Parathyroid adenoma (tissue), 2 donors: Measurements from ENCODE around the gene PDE10A.

ENCODE experiments used
- H2AFZ ChIP-seq: fragments of 300-600 bp; sonication (generic); one replicate; pipeline ENCODE4 v1.7.0; 2017; ENCODE audit warnings: antibody characterized with exemption, mild to moderate bottlenecking
- H3K27ac ChIP-seq: fragments of 300-600 bp; sonication (generic); one replicate; pipeline ENCODE4 v1.7.0; 2017
- H3K27me3 ChIP-seq: fragments of 300-600 bp; sonication (generic); one replicate; pipeline ENCODE4 v1.7.0; 2017; ENCODE audit warnings: low read length; ENCODE audit not compliant: control insufficient read depth, insufficient read depth
- H3K36me3 ChIP-seq: fragments of 300-600 bp; sonication (generic); one replicate; pipeline ENCODE4 v1.7.0; 2017; ENCODE audit warnings: low read length; ENCODE audit not compliant: control insufficient read depth, insufficient read depth
- H3K4me1 ChIP-seq: fragments of 300-600 bp; sonication (generic); one replicate; pipeline ENCODE4 v1.7.0; 2017; ENCODE audit warnings: control low read depth
- H3K4me2 ChIP-seq: fragments of 300-600 bp; sonication (generic); one replicate; pipeline ENCODE4 v1.7.0; 2017; ENCODE audit warnings: low read length
- H3K4me3 ChIP-seq: fragments of 300-600 bp; sonication (generic); one replicate; pipeline ENCODE4 v1.7.0; 2017; ENCODE audit warnings: low read depth, low read length
- H3K79me2 ChIP-seq: fragments of 300-600 bp; sonication (generic); one replicate; pipeline ENCODE4 v1.7.0; 2017; ENCODE audit warnings: control low read depth
- H3K9ac ChIP-seq: fragments of 300-600 bp; sonication (generic); one replicate; pipeline ENCODE4 v1.7.0; 2017; ENCODE audit warnings: mild to moderate bottlenecking
- H3K9me3 ChIP-seq: fragments of 300-600 bp; sonication (generic); one replicate; pipeline ENCODE4 v1.7.0; 2017; ENCODE audit warnings: low read length; ENCODE audit not compliant: control insufficient read depth
- TF ChIP-seq, protein P1 (sequence below): fragments of 300-600 bp; sonication (generic); IDR thresholded peaks from one replicate; pipeline ENCODE4 v1.7.0; 2017; ENCODE audit warnings: antibody characterized with exemption, mild to moderate bottlenecking
- donor health status: primary hyperparathyroidism.

The PDE10A gene

DNA sequence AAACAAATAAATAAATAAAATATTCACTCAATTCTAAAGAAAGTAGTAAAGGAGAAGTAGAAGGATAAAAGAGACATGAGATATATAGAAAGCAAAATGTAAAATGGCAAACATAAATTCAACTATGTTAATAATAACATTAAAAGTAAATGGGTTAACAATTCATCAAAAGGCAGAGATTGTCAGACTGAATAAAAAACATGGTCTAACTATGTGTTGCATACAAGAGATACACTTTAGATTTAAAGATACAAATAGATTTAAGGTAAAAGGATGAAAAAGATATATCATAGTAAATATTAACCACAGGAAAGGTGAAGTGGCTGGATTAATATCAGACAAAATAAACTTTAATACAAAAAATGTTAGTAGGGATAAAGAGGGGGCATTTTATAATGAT lies 35.8 kb upstream of the PDE10A start:
- H3K79me2 ChIP-seq: no peaks in the 10 kb centered on the region
- H3K9me3 ChIP-seq: no peaks in the 10 kb centered on the region
- H2AFZ ChIP-seq: no peak overlapping the region
- H3K4me2 ChIP-seq: no peak overlapping the region
- no peaks in the 10 kb centered on the region for H3K27me3 ChIP-seq
- no peaks in the 10 kb centered on the region for H3K4me1 ChIP-seq
- H3K9ac ChIP-seq: no peak overlapping the region
- TF ChIP-seq, protein P1, sequence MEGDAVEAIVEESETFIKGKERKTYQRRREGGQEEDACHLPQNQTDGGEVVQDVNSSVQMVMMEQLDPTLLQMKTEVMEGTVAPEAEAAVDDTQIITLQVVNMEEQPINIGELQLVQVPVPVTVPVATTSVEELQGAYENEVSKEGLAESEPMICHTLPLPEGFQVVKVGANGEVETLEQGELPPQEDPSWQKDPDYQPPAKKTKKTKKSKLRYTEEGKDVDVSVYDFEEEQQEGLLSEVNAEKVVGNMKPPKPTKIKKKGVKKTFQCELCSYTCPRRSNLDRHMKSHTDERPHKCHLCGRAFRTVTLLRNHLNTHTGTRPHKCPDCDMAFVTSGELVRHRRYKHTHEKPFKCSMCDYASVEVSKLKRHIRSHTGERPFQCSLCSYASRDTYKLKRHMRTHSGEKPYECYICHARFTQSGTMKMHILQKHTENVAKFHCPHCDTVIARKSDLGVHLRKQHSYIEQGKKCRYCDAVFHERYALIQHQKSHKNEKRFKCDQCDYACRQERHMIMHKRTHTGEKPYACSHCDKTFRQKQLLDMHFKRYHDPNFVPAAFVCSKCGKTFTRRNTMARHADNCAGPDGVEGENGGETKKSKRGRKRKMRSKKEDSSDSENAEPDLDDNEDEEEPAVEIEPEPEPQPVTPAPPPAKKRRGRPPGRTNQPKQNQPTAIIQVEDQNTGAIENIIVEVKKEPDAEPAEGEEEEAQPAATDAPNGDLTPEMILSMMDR: no peak
- H3K27ac ChIP-seq: no peak overlapping the region
- H3K4me3 ChIP-seq: no peak overlapping the region
- H3K36me3 ChIP-seq: no peaks in the 10 kb centered on the region

DNA sequence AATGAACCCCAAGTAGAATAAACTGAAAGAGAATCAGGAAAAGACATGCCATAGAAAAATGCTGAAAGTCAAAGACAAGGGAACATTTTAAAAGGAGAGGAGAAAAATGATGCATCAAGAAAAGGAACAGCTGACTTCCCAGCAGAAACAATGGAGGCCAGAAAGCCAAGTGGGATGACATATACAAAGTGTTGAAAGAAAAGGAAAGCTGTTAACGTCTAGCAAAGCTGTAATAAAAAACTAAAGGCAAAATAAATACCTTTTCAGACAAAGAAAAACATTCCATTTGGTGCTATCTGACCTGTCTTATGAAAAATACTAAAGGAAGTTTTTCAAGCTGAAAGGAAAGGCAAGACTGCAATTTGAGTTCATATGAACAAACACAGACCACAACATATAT lies 34.1 kb upstream of the PDE10A start:
- Histone ChIP-seq H2AFZ (no peak overlapping the region), H3K9ac (no peak overlapping the region), H3K79me2 (no peaks in the 10 kb centered on the region)

DNA sequence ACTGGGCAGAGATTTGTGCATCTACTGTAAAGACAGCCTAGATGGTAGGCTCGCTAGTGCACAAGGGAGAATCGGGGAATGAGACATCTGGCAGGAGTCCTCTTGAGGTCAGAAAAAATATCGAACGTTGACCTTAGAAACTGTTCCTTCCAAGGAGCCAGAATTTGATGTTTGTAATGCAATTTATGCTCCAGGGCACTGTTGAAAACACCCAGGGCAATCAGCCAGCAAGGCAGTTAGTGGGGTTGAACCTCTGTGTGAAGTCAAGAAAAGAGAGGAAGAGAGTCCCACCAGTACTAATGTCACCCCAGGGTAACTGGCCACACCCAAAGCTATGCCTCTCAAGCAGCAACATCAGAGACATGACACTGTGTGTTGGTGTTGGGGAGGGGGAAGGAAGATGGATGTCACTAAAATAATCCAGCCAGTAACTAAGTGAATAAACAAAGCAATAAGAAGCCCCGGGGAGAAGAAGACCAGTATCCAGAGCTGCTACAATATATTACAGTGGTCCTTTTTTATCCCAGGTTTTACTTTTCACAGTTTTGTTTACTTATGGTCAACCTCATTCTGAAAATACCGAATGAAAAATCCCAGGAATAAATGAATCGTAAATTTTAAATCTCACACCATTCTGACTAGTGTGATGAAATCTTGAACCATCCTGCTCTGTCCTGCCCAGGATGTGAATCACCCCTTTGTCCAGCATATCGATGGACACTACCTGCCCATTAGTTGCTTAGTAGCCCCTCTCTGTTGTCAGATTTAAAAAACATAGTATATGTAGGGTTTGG lies 32.9 kb upstream of the PDE10A start:
- H3K4me1 ChIP-seq: no peaks in the 10 kb centered on the region
- H2AFZ ChIP-seq: no peak overlapping the region
- no peak overlapping the region for H3K4me3 ChIP-seq
- H3K9ac ChIP-seq: no peak overlapping the region
- no peaks in the 10 kb centered on the region for H3K27me3 ChIP-seq
- no peaks in the 10 kb centered on the region for H3K36me3 ChIP-seq
- H3K9me3 ChIP-seq: no peaks in the 10 kb centered on the region
- H3K4me2 ChIP-seq: no peak overlapping the region
- no peak overlapping the region for H3K27ac ChIP-seq
- no peaks in the 10 kb centered on the region for H3K79me2 ChIP-seq
- TF ChIP-seq, protein P1: no peak

More for the DNA sequence above, 34.1 kb upstream of the PDE10A start:
- no peak overlapping the region for H3K27ac ChIP-seq
- H3K27me3 ChIP-seq: no peaks in the 10 kb centered on the region
- H3K4me1 ChIP-seq: no peaks in the 10 kb centered on the region
- H3K36me3 ChIP-seq: no peaks in the 10 kb centered on the region
- H3K4me2 ChIP-seq: no peak overlapping the region
- no peaks in the 10 kb centered on the region for H3K9me3 ChIP-seq
- H3K4me3 ChIP-seq: no peak overlapping the region
- TF ChIP-seq, protein P1: no peak

DNA sequence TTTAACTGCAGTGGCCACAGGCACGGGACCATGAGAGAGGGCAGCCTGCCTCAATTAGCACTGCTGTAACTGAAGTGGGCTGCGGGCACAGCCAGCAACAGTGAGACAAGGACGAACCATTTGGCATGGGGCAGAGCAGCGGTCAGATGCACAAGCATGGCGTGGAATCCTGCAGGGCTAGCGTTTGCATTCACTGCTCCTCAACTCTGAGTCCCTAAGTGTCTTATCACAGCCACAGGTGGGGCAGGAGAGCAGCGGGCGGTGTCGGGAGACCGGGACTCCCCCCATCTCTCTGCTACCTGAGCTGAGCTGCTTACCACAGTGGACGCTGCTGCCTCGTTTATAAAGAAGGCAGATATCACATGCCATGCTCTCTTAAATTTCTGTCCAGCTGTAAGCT lies 31.3 kb upstream of the PDE10A start:
- no peak overlapping the region for H3K9ac ChIP-seq
- no peaks in the 10 kb centered on the region for H3K36me3 ChIP-seq
- TF ChIP-seq, protein P1: no peak
- H3K9me3 ChIP-seq: no peaks in the 10 kb centered on the region
- H3K4me3 ChIP-seq: no peak overlapping the region
- no peaks in the 10 kb centered on the region for H3K4me1 ChIP-seq
- no peak overlapping the region for H3K4me2 ChIP-seq
- H2AFZ ChIP-seq: no peak overlapping the region
- no peak overlapping the region for H3K27ac ChIP-seq
- no peaks in the 10 kb centered on the region for H3K79me2 ChIP-seq
- no peaks in the 10 kb centered on the region for H3K27me3 ChIP-seq

DNA sequence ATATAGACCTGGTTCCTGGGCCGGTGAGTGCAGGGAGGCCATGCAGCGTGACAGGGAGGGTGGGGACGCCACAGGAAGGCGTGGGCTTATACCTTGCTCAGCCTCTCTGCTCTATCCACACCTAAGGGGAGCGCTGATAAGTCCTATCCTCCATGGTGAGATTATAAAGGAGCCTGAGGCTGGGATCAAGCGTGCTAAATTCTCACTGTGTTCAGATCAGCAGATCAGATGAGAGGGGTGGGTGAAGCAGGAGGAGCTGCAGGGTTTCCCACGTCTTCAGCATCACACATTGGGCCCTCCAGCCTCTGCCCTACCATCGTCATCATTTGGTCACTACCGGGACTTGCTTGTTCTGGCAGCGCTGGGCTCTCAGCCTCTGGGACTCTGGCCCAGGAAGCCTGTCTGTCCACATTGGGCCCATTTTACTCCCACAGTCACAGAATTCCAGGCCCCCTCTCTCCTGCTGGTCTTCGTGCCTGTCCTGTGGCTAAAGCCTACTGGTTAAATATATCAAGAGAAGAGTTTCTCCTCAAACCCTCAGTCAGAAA lies 29.1 kb upstream of the PDE10A start:
- TF ChIP-seq, protein P1: no peak
- Histone ChIP-seq H3K27ac (no peak overlapping the region), H3K4me3 (no peak overlapping the region), H3K9me3 (no peaks in the 10 kb centered on the region), H3K79me2 (no peaks in the 10 kb centered on the region), H3K4me1 (no peaks in the 10 kb centered on the region), H3K4me2 (no peak overlapping the region), H2AFZ (no peak overlapping the region), H3K27me3 (no peaks in the 10 kb centered on the region), H3K36me3 (no peaks in the 10 kb centered on the region), H3K9ac (no peak overlapping the region)
